ENCODE measurements around the gene DDRGK1. TPM values are rescaled to one million over a fixed set of nuclear protein-coding genes. Genes with fewer than 3 reads are reported as not detected.

Gene DDRGK1
- total RNA-seq, 1 experiment from 2014 or later, result 72.0 TPM

GRCh38 chr20:3224681-3225421 lies 20.4 kb upstream of the DDRGK1 start:
- H3K27ac ChIP-seq (ENCODE audit: low read depth, low read length, poor library complexity, severe bottlenecking), result no peak overlapping the region
- BruUV-seq (replicated peaks), result no TSS peak
- ChIA-PET POLR2A (ENCODE audit: low non-redundant PET) (no interaction called here), CTCF (no interaction called here)
- no peaks in the 10 kb centered on the region for H3K4me1 ChIP-seq (ENCODE audit: insufficient read depth, low read length, poor library complexity, severe bottlenecking)
- H3K4me3 ChIP-seq (ENCODE audit: low read depth, low read length, poor library complexity, severe bottlenecking), result no peak overlapping the region
- DNase-seq (ENCODE audit: low spot score), result no peak
- no peaks in the 10 kb centered on the region for H3K27me3 ChIP-seq (replicated peaks; ENCODE audit: insufficient read depth, low read depth, low read length, poor library complexity)
- no peaks in the 10 kb centered on the region for H3K9me3 ChIP-seq (ENCODE audit: low read depth, low read length, poor library complexity, severe bottlenecking)
- peaks cover 13% of the 10 kb centered on the region for H3K36me3 ChIP-seq (ENCODE audit: insufficient read depth, low read length, poor library complexity, severe bottlenecking)
- intact Hi-C loops (cut with micrococcal nuclease; ENCODE audit: unreplicated experiment), result no loop called here
- TF ChIP-seq EZH2 (IDR thresholded peaks at IDR 0.05; ENCODE audit: borderline replicate concordance, low read depth, low read length, poor library complexity, severe bottlenecking) (no peak), CTCF (conservative IDR thresholded peaks at IDR 0.05; ENCODE audit: low read depth, low read length) (no peak)

GRCh38 chr20:3223994-3224680 lies 19.7 kb upstream of the DDRGK1 start:
- no peak overlapping the region for H3K4me3 ChIP-seq (ENCODE audit: low read depth, low read length, poor library complexity, severe bottlenecking)
- BruUV-seq (replicated peaks), result no TSS peak
- DNase-seq (ENCODE audit: low spot score), result no peak
- H3K27ac ChIP-seq (ENCODE audit: low read depth, low read length, poor library complexity, severe bottlenecking), result no peak overlapping the region
- intact Hi-C loops (cut with micrococcal nuclease; ENCODE audit: unreplicated experiment), result no loop called here
- H3K27me3 ChIP-seq (replicated peaks; ENCODE audit: insufficient read depth, low read depth, low read length, poor library complexity), result no peaks in the 10 kb centered on the region
- TF ChIP-seq CTCF (conservative IDR thresholded peaks at IDR 0.05; ENCODE audit: low read depth, low read length) (no peak), EZH2 (IDR thresholded peaks at IDR 0.05; ENCODE audit: borderline replicate concordance, low read depth, low read length, poor library complexity, severe bottlenecking) (no peak)
- H3K36me3 ChIP-seq (ENCODE audit: insufficient read depth, low read length, poor library complexity, severe bottlenecking), result peaks cover 13% of the 10 kb centered on the region
- H3K4me1 ChIP-seq (ENCODE audit: insufficient read depth, low read length, poor library complexity, severe bottlenecking), result no peaks in the 10 kb centered on the region
- ChIA-PET POLR2A (ENCODE audit: low non-redundant PET) (no interaction called here), CTCF (no interaction called here)
- no peaks in the 10 kb centered on the region for H3K9me3 ChIP-seq (ENCODE audit: low read depth, low read length, poor library complexity, severe bottlenecking)

GRCh38 chr20:3223651-3223993 lies 19.1 kb upstream of the DDRGK1 start:
- TF ChIP-seq CTCF (conservative IDR thresholded peaks at IDR 0.05; ENCODE audit: low read depth, low read length), result no peak
- no peak for TF ChIP-seq EZH2 (IDR thresholded peaks at IDR 0.05; ENCODE audit: borderline replicate concordance, low read depth, low read length, poor library complexity, severe bottlenecking)
- no peak overlapping the region for H3K4me3 ChIP-seq (ENCODE audit: low read depth, low read length, poor library complexity, severe bottlenecking)
- intact Hi-C loops (cut with micrococcal nuclease; ENCODE audit: unreplicated experiment), result no loop called here
- H3K27ac ChIP-seq (ENCODE audit: low read depth, low read length, poor library complexity, severe bottlenecking), result no peak overlapping the region
- ChIA-PET POLR2A (ENCODE audit: low non-redundant PET) (no interaction called here), CTCF (no interaction called here)
- BruUV-seq (replicated peaks), result no TSS peak
- H3K27me3 ChIP-seq (replicated peaks; ENCODE audit: insufficient read depth, low read depth, low read length, poor library complexity), result no peaks in the 10 kb centered on the region
- H3K9me3 ChIP-seq (ENCODE audit: low read depth, low read length, poor library complexity, severe bottlenecking), result no peaks in the 10 kb centered on the region
- no peaks in the 10 kb centered on the region for H3K4me1 ChIP-seq (ENCODE audit: insufficient read depth, low read length, poor library complexity, severe bottlenecking)
- H3K36me3 ChIP-seq (ENCODE audit: insufficient read depth, low read length, poor library complexity, severe bottlenecking), result peaks cover 13% of the 10 kb centered on the region
- no peak for DNase-seq (ENCODE audit: low spot score)
